NB4 (cell line): Measurements from ENCODE around the gene SCAMP5.

Experiments
- CTCF ChIP-seq: IDR thresholded peaks from one replicate; pipeline ENCODE4 v1.5.1; 2012; ENCODE audit warnings: low read depth, low read length
- MAX ChIP-seq: IDR thresholded peaks from 2 replicates; pipeline ENCODE4 v1.6.1; 2011; ENCODE audit warnings: low read depth, low read length
- POLR2A ChIP-seq: IDR thresholded peaks from 2 replicates; pipeline ENCODE4 v1.6.1; 2011; ENCODE audit warnings: mild to moderate bottlenecking; ENCODE audit not compliant: insufficient read length; ENCODE audit errors: extremely low read depth

GRCh38 chr15:74978503-74978902 lies 16.9 kb upstream of the SCAMP5 start:
- TF ChIP-seq MAX = no peak
- no peak for TF ChIP-seq CTCF
- no peak for TF ChIP-seq POLR2A
